ENCODE measurements around the gene GNAQ. TPM values are rescaled to one million over a fixed set of nuclear protein-coding genes. Genes with fewer than 3 reads are reported as not detected.

The GNAQ gene
- total and polyA plus RNA-seq, 12 donors, result 5.4 to 19.8 (median 13.2) TPM

DNA sequence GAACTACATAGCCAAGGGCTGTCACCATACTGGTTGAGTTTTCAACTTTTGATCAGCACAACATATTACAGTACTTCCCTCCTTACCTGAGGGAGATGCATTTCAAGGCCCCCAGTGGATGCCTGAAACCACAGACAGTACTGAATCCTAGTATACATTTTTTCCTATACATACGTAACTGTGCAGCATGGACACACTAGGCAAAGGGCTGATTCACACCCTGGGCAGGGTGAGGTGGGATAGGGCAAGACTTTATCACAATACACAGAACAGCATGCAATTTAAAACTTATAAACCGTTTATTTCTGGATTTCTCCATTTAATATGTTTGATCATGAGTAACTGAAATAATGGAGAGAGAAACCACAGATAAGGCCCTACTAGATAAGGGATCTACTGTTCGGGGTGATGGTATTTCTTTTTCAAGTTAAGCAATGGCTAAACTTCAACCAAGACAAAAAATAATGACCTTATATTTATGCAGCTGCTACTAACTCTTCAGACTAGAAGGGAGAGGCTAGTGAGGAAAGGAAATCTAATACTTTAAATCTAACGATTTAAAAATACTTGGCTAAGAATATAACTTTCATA, 196.6 kb downstream of the GNAQ start:
- 74 to 75% methylated on average over 4 of the region's 4 CpGs for WGBS, 2 donors
- TF ChIP-seq, protein P1, sequence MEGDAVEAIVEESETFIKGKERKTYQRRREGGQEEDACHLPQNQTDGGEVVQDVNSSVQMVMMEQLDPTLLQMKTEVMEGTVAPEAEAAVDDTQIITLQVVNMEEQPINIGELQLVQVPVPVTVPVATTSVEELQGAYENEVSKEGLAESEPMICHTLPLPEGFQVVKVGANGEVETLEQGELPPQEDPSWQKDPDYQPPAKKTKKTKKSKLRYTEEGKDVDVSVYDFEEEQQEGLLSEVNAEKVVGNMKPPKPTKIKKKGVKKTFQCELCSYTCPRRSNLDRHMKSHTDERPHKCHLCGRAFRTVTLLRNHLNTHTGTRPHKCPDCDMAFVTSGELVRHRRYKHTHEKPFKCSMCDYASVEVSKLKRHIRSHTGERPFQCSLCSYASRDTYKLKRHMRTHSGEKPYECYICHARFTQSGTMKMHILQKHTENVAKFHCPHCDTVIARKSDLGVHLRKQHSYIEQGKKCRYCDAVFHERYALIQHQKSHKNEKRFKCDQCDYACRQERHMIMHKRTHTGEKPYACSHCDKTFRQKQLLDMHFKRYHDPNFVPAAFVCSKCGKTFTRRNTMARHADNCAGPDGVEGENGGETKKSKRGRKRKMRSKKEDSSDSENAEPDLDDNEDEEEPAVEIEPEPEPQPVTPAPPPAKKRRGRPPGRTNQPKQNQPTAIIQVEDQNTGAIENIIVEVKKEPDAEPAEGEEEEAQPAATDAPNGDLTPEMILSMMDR (IDR thresholded peaks at IDR 0.05), result no peak

DNA sequence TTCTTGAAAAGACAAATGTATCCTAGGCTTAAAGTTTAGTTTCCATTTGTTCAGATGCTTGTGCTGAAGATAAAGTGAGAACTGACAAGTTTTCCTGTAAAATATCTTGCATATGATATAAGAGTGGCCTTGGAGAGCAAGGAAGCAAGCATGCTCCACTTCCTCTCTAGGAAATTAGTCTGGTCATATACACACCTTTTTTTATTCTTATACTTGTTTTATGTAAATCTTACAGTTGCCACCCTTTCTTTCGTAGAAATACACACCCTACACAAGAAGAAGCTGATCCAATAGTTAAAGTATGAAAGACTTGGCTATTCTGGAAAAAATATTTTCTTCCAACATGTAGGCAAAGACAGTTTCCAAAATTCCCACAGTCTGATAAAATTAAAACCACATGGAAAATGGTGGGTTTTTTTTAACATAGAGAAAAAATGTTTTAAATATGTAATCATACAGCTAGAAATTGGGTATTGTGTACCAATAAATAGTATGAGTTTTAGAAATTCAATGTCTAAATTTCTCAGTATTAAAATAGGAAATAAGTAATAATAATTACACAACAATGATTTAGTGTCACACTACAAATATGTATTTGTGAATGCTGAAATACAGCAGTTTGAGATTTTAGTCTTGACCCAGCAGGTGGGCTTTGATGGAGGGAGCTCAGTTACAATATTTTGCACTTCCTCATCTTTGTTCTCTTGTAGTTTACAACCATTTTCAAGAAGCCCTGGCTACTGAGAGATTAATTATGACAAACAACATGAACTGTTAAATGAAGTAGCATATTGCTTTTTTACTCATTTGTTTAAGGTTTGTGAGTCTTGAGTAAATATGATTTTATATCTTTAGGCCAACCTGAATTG, 197.8 kb downstream of the GNAQ start:
- intact Hi-C loops (cut with DNase I), result no loop called here
- H3K27ac ChIP-seq, result peak overlapping the region in 2 of 10 donors; percentile 7 to 16
- ATAC-seq, result no peak
- TF ChIP-seq, protein P1 (IDR thresholded peaks at IDR 0.05), result no peak
- H3K4me3 ChIP-seq, result no peak overlapping the region
- no peaks in the 10 kb centered on the region for H3K36me3 ChIP-seq
- H3K9me3 ChIP-seq, result no peaks in the 10 kb centered on the region
- H3K27me3 ChIP-seq, result no peaks in the 10 kb centered on the region
- no peak for DNase-seq
- H3K4me1 ChIP-seq, result peaks cover 0 to 71% (median 17%) of the 10 kb centered on the region in 9 donors
- WGBS, 2 donors, result 65 to 73% methylated on average over 1 of the region's 1 CpG

More for the DNA sequence above, 196.6 kb downstream of the GNAQ start:
- Histone ChIP-seq H3K36me3 (no peaks in the 10 kb centered on the region), H3K4me3 (no peak overlapping the region), H3K27ac (no peak overlapping the region), H3K4me1 (peaks cover 0 to 72% (median 20%) of the 10 kb centered on the region in 9 donors), H3K9me3 (no peaks in the 10 kb centered on the region), H3K27me3 (no peaks in the 10 kb centered on the region)
- intact Hi-C loops (cut with DNase I), result no loop called here
- ATAC-seq (no peak), DNase-seq (no peak)

DNA sequence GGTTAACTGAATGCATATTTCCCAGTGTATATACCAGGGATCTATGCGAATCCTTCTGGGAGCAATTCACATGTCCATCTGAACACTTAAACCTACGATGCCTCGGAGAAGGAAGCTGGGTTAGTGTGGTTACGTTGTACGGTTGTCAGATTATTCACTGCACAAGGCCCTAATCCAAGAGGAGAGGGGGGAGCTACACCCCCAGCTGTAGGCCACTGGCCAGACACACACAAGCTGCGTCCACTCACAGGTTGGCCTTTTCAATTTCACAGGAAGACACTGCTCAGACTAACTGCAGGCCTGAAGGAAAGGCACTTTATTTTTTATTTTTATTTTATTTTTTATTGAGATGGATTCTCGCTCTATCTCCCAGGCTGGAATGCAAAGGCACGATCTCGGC, 199.0 kb downstream of the GNAQ start:
- Histone ChIP-seq H3K27me3 (no peaks in the 10 kb centered on the region), H3K27ac (peak overlapping the region in 1 of 10 donors; percentile 16), H3K4me1 (peaks cover 0 to 80% (median 18%) of the 10 kb centered on the region in 9 donors), H3K9me3 (no peaks in the 10 kb centered on the region), H3K4me3 (no peak overlapping the region), H3K36me3 (no peaks in the 10 kb centered on the region)
- 81 to 84% methylated on average over 9 of the region's 9 CpGs for WGBS, 2 donors
- ATAC-seq (peak in 7 of 8 donors; percentile 55 to 78 (median 69)), DNase-seq (no peak)
- TF ChIP-seq, protein P1 (IDR thresholded peaks at IDR 0.05), result no peak
- intact Hi-C loops (cut with DNase I), result no loop called here

DNA sequence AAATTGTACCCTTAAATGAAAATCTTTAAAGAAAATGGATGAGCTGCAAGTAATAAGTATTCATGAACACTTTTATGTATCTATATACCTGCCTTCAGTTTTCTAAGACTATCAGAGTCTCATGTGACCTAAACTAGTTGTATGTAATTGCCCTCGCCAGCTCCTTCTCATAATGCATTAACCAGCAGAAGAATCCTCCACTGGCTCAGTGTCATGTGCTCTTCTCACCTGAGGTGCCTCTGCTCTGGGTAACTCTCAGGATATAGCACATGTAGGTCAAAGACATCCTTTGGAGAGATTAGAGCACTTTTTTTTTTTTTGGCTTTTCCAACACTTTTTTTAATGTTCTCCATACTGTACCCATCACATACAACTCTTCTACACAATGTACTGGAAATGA, 199.8 kb downstream of the GNAQ start:
- H3K9me3 ChIP-seq, result no peaks in the 10 kb centered on the region
- H3K36me3 ChIP-seq, result no peaks in the 10 kb centered on the region
- intact Hi-C loops (cut with DNase I), result no loop called here
- 98 to 100% methylated on average over 1 of the region's 1 CpG for WGBS, 2 donors
- no peaks in the 10 kb centered on the region for H3K27me3 ChIP-seq
- no peak for DNase-seq
- TF ChIP-seq, protein P1 (IDR thresholded peaks at IDR 0.05), result no peak
- no peak overlapping the region for H3K4me3 ChIP-seq
- H3K4me1 ChIP-seq, result peaks cover 0 to 88% (median 26%) of the 10 kb centered on the region in 9 donors
- ATAC-seq, result no peak
- H3K27ac ChIP-seq, result no peak overlapping the region
